A549 (cell line): ENCODE measurements around the gene LRP1.

Experiments
- CTCF ChIP-seq: fragments of >200 bp; sonication (Bioruptor Twin); formaldehyde crosslinking; IDR thresholded peaks from 3 replicates; pipeline ENCODE4 v1.5.1; 2016
- EP300 ChIP-seq, 2 experiments: fragments of >200 bp; sonication (Bioruptor Twin); formaldehyde crosslinking; IDR thresholded peaks; 2 replicates in 1 of 2; 3 replicates in 1 of 2; pipeline ENCODE4 v1.6.1; 2016 to 2017
- ESRRA ChIP-seq: fragments of 150-350 bp; IDR thresholded peaks from 2 replicates; pipeline ENCODE4 v1.6.1; 2014; ENCODE audit warnings: mild to moderate bottlenecking, low read length, borderline replicate concordance
- PHF8 ChIP-seq: fragments of 200-600 bp; sonication (generic); IDR thresholded peaks from 2 replicates; pipeline ENCODE4 v1.6.1; 2016; ENCODE audit warnings: low read depth, mild to moderate bottlenecking, antibody characterized with exemption, moderate library complexity, borderline replicate concordance
- POLR2A ChIP-seq: IDR thresholded peaks from 2 replicates; pipeline ENCODE4 v1.6.1; 2012; ENCODE audit warnings: mild to moderate bottlenecking, low read length
- RAD21 ChIP-seq, 2 experiments: fragments of >200 bp in 1 of 2; sonication (Bioruptor Twin) in 1 of 2; formaldehyde crosslinking in 1 of 2; IDR thresholded peaks in 1 of 2; conservative IDR thresholded peaks in 1 of 2; 2 replicates in 1 of 2; 3 replicates in 1 of 2; pipeline ENCODE4 v1.6.1; 2012 to 2018; ENCODE audit warnings: inconsistent platforms in 1 of 2

- TF ChIP-seq RAD21 (conservative IDR thresholded peaks at IDR 0.05 in 1 of 2, IDR thresholded peaks at IDR 0.05 in 1 of 2) = no peak
- TF ChIP-seq POLR2A = no peak
- TF ChIP-seq EP300 (IDR thresholded peaks at IDR 0.05) = no peak
- no peak for TF ChIP-seq CTCF
- no peak for TF ChIP-seq ESRRA
- TF ChIP-seq PHF8 = no peak
These were observed 13.8 kb downstream of the LRP1 start for GRCh38 chr12:57142121-57142520.
